Psoas muscle (tissue), 8 donors: ENCODE data around the gene CCDC93. TPM values are rescaled to one million over a fixed set of nuclear protein-coding genes. Genes with fewer than 3 reads are reported as not detected.
A peak's percentile ranks its signal among the peaks of the same experiment; 100 is the strongest.

Source experiments
- ATAC-seq, 4 donors: fragments of 200-7000 bp; cut with Tn5 transposase; one replicate each; pipeline ENCODE4 v1.9.1; 2020; ENCODE audit warnings: moderate library complexity in 3 of 4, mild to moderate bottlenecking in 2 of 4
- DNase-seq, 2 donors: peaks; one replicate each; pipeline ENCODE4 v3.0.0-alpha.2; 2020
- H3K27ac ChIP-seq: fragments of 200-600 bp; one replicate; pipeline ENCODE4 v1.8.0; 2022
- H3K27me3 ChIP-seq, 3 donors: fragments of 200-600 bp in 1 of 3; one replicate each; pipeline versions ENCODE4 v1.6.1 to v1.8.0; 2013 to 2022; ENCODE audit warnings: low read length in 2 of 3, mild to moderate bottlenecking in 2 of 3, moderate library complexity in 1 of 3; ENCODE audit not compliant: insufficient read depth in 3 of 3
- H3K36me3 ChIP-seq, 2 donors: fragments of 200-600 bp in 1 of 2; one replicate each; pipeline versions ENCODE4 v1.6.1 to v1.8.0; 2013 to 2022; ENCODE audit warnings: low read depth in 1 of 2, mild to moderate bottlenecking in 1 of 2, moderate library complexity in 1 of 2; ENCODE audit not compliant: insufficient read depth in 1 of 2
- H3K4me1 ChIP-seq: fragments of 200-600 bp; one replicate; pipeline ENCODE4 v1.8.0; 2022
- H3K4me3 ChIP-seq: fragments of 200-600 bp; one replicate; pipeline ENCODE4 v1.8.0; 2022; ENCODE audit warnings: mild to moderate bottlenecking
- H3K9me3 ChIP-seq: fragments of 200-600 bp; one replicate; pipeline ENCODE4 v1.8.0; 2022
- CTCF ChIP-seq: fragments of 200-600 bp; IDR thresholded peaks from one replicate; pipeline ENCODE4 v1.8.0; 2022; ENCODE audit warnings: antibody characterized with exemption
- WGBS, 3 donors: extraction: QIAGEN DNeasy Blood & Tissue Kit; methylation state at CpG; one replicate each; pipeline versions ENCODE4 v1.1.6 to v1.1.7; 2013; 5-methylcytosine and 5-hydroxymethylcytosine counted together
- intact Hi-C, 2 donors: fragments of 100-400 bp; cut with DNase I; formaldehyde crosslinking; loops; one replicate each; pipeline versions ENCODE4 v1.11.0 to v1.14.2; 2022
- polyA plus RNA-seq, 3 donors: library from polyadenylated mRNA; stranded (reverse); fragments of 200-250 nt; gene quantifications; one replicate each; pipeline ENCODE4 v1.2.3, GENCODE V29; 2013
- total RNA-seq, 4 donors: library from RNA; stranded (reverse); fragmentation: NEBNext Ultra II Directional in 2 of 4; extraction: Animal tissue kit (Norgen Biotek cat#: 25700) in 2 of 4; gene quantifications; one replicate each; pipeline versions ENCODE4 v1.2.1 to v1.2.4, GENCODE V29; 2021 to 2023
- donor health status: healthy with polysubstance abuse.
- donor health status: DM: no; HTN: no; CAD: no; lungs with moderate emphysema.
- donor health status: Bipolar disorder and iron deficiency.
- donor health status: healthy.
- donor health status: DM: yes; HTN: yes; CAD: no.
- donor health status: DM: no; HTN: no; CAD: no.
- donor health status: DM: no; HTN: no; CAD: no.
- donor health status: DM: yes; HTN: yes; CAD: no.

CCDC93 gene
- total and polyA plus RNA-seq, 7 donors: 6.7 to 15.5 (median 12.4) TPM

DNA sequence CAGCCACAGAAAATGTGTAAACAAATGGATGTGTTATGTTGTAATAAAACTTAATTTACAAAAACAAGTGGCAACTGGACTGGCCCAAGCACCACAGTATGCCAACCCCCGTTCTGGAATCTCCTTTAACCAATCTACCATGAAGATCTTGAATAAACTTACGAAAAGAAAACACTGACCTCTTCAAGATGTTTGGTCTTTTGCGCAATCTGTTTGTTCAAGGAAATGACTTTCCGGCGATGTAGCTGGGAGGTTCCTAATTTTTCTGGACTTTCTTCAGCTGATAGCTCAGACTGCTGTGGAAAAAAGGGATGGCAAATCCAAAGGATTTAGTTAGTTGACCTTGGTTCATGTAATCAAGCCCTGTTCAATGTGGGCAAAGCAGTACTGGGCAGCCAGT, 55.7 kb downstream of the CCDC93 start:
- WGBS, 3 donors: 90 to 93% (median 91%) methylated on average over 5 of the region's 5 CpGs
- H3K4me1 ChIP-seq: no peaks in the 10 kb centered on the region
- no peaks in the 10 kb centered on the region for H3K27me3 ChIP-seq
- DNase-seq (no peak), ATAC-seq (no peak)
- peaks cover 21 to 92% of the 10 kb centered on the region in 2 donors for H3K36me3 ChIP-seq
- H3K9me3 ChIP-seq: no peaks in the 10 kb centered on the region
- H3K27ac ChIP-seq: no peak overlapping the region
- no peak overlapping the region for H3K4me3 ChIP-seq
- intact Hi-C loops: no loop called here
- no peak for TF ChIP-seq CTCF

DNA sequence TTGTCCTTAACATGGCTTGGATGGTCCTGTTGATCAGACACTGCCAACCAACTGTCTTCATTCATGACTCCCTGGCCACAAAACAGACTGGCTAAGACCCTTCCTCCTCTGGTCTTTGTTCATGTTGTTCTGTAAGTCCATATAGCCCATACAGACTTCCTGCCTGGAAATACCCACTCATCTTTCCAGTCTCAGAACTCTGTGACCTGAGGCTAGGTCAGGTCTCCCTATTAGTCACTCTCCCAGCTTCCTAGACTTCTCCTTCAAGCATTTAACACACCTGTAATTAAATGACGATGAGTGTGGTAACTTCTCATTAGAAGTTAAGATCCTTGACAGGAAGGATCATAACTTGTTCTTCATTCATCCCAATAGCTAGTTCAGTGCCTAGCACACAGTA, 56.3 kb downstream of the CCDC93 start:
- TF ChIP-seq CTCF: no peak
- no peaks in the 10 kb centered on the region for H3K4me1 ChIP-seq
- 97 to 100% (median 100%) methylated on average over 1 of the region's 1 CpG for WGBS, 3 donors
- no peak overlapping the region for H3K27ac ChIP-seq
- no peak for DNase-seq
- intact Hi-C loops: no loop called here
- no peaks in the 10 kb centered on the region for H3K27me3 ChIP-seq
- H3K36me3 ChIP-seq: peaks cover 21 to 97% of the 10 kb centered on the region in 2 donors
- H3K9me3 ChIP-seq: no peaks in the 10 kb centered on the region
- no peak overlapping the region for H3K4me3 ChIP-seq
- no peak for ATAC-seq

- H3K27me3 ChIP-seq: no peaks in the 10 kb centered on the region
- H3K4me1 ChIP-seq: no peaks in the 10 kb centered on the region
- TF ChIP-seq CTCF: peak; percentile 6
- no peaks in the 10 kb centered on the region for H3K9me3 ChIP-seq
- 88 to 96% (median 89%) methylated on average over 1 of the region's 1 CpG for WGBS, 3 donors
- peaks cover 21 to 99% of the 10 kb centered on the region in 2 donors for H3K36me3 ChIP-seq
- ATAC-seq (no peak), DNase-seq (no peak)
- intact Hi-C loops: no loop called here
- H3K27ac ChIP-seq: no peak overlapping the region
- no peak overlapping the region for H3K4me3 ChIP-seq
Observed at GRCh38 chr2:117956036-117956796, 57.7 kb downstream of the CCDC93 start.

DNA sequence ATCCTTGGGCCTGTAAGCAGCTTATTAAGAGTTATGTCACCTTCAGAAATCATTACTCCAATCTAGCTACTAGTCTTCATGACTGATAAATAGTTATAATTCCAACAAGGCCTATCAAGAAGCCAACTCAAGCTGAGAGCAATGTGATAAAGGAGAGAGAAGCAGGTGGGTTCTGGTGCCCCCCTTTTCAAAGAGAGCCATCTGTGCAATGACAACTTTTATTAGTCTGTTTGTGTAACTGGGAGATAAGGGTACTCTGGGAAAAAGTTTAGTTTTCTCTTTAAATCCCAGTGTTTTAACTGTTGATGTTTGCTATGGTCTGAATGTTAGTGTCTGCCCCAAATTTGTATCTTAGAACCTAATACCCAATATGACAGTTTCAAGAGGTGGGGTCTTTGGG, 60.6 kb downstream of the CCDC93 start:
- Histone ChIP-seq H3K9me3 (no peaks in the 10 kb centered on the region), H3K36me3 (peaks cover 13 to 100% of the 10 kb centered on the region in 2 donors)

More for the DNA sequence above, 60.6 kb downstream of the CCDC93 start:
- no peak for TF ChIP-seq CTCF
- ATAC-seq (no peak), DNase-seq (no peak)
- intact Hi-C loops: no loop called here
- H3K27ac ChIP-seq: no peak overlapping the region
- H3K4me1 ChIP-seq: no peaks in the 10 kb centered on the region
- no peaks in the 10 kb centered on the region for H3K27me3 ChIP-seq
- no peak overlapping the region for H3K4me3 ChIP-seq
